Activated CD4-positive, alpha-beta T cell treated with anti-CD3 and anti-CD28 coated beads for 1 hour (primary cell): ENCODE measurements around the gene TFPI2.
"Not testable (repeated sequence)": the region's sequence is repeated elsewhere in the genome, so short reads cannot be mapped to it uniquely, and the experiment has no call there.

Source experiments
- DNase-seq: peaks from one replicate; pipeline ENCODE4 v3.0.0-alpha.2; 2020

The TFPI2 gene

GRCh38 chr7:93890464-93891068, at the start of gene TFPI2:
Gene TFPI2 (minus strand): TSS chr7:93890753. CDS start chr7:93890678, 75 bp downstream.
- no peak for DNase-seq

- no peak for DNase-seq
These were observed 47.7 kb upstream of the TFPI2 start for GRCh38 chr7:93938293-93938692.

DNA sequence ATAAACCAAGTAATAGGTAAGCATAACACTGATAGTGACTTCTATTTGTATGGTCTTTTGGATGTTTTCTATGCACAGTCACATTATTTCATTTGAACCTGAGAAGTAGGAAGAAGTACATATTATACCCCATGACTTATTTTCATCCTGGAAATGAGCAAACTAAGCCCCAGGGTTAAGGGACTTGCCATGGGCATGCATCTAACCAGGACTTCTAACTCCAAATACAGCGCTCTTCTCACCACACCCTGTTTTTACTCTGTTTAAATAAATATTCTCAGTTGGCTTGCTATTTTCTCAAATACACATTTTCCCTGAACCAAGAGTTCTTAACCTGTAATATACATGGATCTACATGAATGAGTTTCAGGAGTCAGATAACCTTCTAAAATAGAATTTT, 47.3 kb upstream of the TFPI2 start:
- no peak for DNase-seq

GRCh38 chr7:93935102-93935501, 44.5 kb upstream of the TFPI2 start:
- DNase-seq: no peak

GRCh38 chr7:93933156-93933555, 42.6 kb upstream of the TFPI2 start:
- no peak for DNase-seq

GRCh38 chr7:93931655-93932054, 41.1 kb upstream of the TFPI2 start:
- no peak for DNase-seq

DNA sequence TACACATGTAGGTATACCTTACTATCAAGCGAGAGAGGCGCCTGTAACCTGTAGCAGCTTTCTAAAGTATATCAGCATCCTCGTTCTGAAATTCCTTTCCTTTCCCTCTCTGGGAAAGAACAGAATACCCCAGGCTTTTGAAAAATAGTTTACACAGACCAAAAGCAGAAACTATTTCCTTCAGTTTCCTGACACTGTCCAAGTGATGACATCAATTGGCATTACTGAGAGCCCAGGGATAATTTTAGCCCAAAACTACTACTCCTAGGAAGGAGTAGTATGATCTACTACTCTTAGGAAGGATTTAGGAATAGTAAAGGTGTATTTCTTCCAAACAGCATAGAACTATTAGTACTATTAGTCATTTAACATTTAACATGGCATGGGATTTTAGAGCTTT, 37.0 kb upstream of the TFPI2 start:
- no peak for DNase-seq

- no peak for DNase-seq
These were observed 36.2 kb upstream of the TFPI2 start for GRCh38 chr7:93926800-93927199.

DNA sequence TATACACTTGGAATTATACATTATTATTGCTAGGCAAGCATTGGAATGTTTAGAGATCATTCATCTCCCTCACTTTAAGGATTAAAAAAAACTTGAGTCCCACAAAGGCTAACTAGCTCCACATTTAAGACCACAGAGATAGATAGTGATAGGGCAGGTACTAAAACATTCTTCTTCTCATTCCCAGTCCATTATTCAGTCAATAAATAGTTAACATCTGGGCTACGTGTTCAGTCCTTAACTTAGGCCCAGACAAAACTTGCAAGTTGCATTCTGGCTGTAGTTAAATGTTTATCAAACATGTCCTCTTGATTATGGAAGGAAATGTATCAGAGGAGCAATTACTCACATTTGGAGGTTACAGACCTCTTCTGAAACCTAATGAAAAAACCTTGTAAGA, 33.4 kb upstream of the TFPI2 start:
- DNase-seq: no peak

- no peak for DNase-seq
These were observed 32.7 kb upstream of the TFPI2 start for GRCh38 chr7:93923296-93923695.

GRCh38 chr7:93921607-93922566, 31.3 kb upstream of the TFPI2 start, which contains the start of gene GNG11:
Gene GNG11 (plus strand): TSS chr7:93921735. CDS start chr7:93922138, 403 bp downstream.
- DNase-seq: no peak

GRCh38 chr7:93921186-93921585, 30.6 kb upstream of the TFPI2 start:
- DNase-seq: no peak

GRCh38 chr7:93920496-93921182, 30.1 kb upstream of the TFPI2 start:
- DNase-seq: no peak

DNA sequence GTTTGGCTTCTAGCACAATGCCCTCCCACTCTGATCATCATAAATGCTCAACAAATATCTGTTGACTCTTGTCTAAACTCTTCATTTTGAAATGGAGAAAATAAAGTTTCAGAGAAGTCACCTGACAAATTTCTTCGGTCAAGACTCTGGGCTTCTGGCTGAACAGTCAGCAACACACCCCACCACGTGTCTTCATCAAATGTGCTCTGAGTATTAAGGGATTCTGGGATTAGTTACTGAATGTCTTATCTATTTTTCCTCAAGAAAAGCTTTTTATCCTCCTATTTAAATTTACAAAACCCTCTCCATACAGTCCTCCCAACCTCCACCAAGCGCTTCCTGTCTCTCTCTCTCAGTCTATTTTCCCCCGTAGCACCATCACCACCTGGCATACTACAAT, 25.8 kb upstream of the TFPI2 start:
- DNase-seq: not testable (repeated sequence)

GRCh38 chr7:93915888-93916287, 25.3 kb upstream of the TFPI2 start:
- not testable (repeated sequence) for DNase-seq

GRCh38 chr7:93915206-93915842, 24.8 kb upstream of the TFPI2 start:
- not testable (repeated sequence) for DNase-seq

- no peak for DNase-seq
These were observed 24.1 kb upstream of the TFPI2 start for GRCh38 chr7:93914581-93915066.

- no peak for DNase-seq
These were observed 22.6 kb upstream of the TFPI2 start for GRCh38 chr7:93913197-93913596.

DNA sequence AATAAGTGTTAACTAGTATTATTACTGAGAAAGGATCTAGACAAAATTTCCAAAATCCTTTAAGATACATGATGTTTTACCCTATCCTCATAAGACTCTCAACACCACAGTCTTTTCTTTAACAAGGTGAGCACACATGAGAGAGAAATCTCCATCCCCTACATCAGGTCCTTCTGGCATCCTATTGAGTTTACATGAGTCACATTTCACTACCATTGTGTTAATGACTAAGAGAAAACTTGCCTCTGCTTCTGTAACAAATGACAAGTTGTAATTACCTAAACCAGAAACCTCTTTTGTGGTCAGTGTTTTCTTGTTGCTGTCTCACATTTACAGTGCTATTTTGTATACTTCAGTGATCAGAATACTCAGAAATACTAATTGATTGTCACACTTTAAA, 21.1 kb upstream of the TFPI2 start:
- not testable (repeated sequence) for DNase-seq

DNA sequence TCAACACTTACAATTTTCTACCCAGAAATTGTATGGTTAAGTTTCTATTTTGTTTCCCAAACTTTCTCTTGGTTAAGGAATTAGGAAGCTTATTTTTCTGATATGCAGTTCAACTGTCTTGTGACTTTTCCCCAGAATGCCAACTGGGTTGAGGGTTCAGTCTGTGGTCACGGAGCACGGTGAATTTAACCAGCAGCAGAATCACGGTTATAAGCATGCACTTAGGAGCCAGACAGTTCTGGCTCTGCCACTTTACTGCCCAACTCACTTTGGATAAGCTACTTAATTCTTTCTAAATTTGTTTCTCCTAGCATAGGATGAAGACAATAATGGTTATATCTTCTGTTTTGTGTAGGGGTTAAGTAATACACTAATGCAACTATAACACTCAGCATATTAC, 20.7 kb upstream of the TFPI2 start:
- not testable (repeated sequence) for DNase-seq

DNA sequence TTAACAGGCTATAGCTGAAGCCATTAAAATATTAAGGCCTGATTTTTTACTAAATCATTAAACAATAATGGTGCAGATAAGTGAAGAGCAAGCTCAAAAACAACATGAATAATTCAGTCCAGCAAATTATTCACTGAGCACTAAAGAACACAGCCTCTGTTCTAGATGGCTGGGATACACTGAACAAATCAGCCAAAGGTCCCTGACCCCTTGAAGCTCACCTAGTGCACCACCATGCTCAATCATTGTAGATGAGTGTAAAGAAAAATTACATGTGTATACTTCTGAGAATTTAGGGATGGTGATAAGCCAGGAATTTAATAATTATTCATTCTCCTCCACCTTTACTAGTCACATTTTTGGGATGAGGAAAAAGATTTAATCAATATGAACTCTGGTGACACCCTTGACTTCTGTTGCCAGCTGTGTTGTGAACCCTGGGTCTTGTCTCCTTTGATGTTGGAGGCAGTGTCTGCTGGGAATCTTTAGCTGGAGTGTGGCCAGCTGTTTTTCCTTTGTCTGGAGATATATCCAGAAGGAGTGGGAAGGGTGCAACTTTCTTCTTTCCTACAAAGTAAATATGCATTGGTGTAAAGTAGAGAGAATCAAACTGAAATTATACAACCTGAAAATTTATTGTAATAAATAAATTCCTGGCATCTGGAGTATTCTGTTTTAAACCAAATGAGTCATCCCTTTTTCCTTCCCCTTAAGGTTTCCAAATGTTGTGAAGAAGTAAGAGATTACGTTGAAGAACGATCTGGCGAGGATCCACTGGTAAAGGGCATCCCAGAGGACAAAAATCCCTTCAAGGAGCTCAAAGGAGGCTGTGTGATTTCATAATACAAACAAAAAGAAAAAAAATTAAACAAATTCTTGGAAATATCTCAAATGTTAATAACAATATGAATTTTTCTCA, 19.8 kb upstream of the TFPI2 start:
- DNase-seq: no peak

GRCh38 chr7:93906267-93906666, 15.7 kb upstream of the TFPI2 start, which contains the start of gene GNGT1:
Gene GNGT1 (plus strand): TSS chr7:93906567. CDS start chr7:93906747, 180 bp downstream.
- DNase-seq: no peak
